GM12878 (cell line): ENCODE data around the gene ANAPC15. TPM values are rescaled to one million over a fixed set of nuclear protein-coding genes. Genes with fewer than 3 reads are reported as not detected.

Source experiments
- ATF7 ChIP-seq: fragments of 450-650 bp; IDR thresholded peaks from 2 replicates; pipeline ENCODE4 v1.6.1; 2016; ENCODE audit warnings: low read depth, mild to moderate bottlenecking
- CBX3 ChIP-seq: fragments of 200-600 bp; sonication (generic); IDR thresholded peaks from 2 replicates; pipeline ENCODE4 v1.6.1; 2016; ENCODE audit warnings: low read depth, borderline replicate concordance
- DPF2 ChIP-seq: fragments of 450-650 bp; IDR thresholded peaks from 2 replicates; pipeline ENCODE4 v1.6.1; 2017; ENCODE audit warnings: mild to moderate bottlenecking
- ETV6 ChIP-seq, 2 experiments: fragments of 450-650 bp in 1 of 2; IDR thresholded peaks in 1 of 2; conservative IDR thresholded peaks in 1 of 2; 2 replicates each; pipeline ENCODE4 v1.6.1; 2014; ENCODE audit warnings: antibody characterized with exemption in 1 of 2, borderline replicate concordance in 1 of 2, low read depth in 1 of 2, mild to moderate bottlenecking in 1 of 2, moderate library complexity in 1 of 2
- EZH2 ChIP-seq: IDR thresholded peaks from 2 replicates; pipeline ENCODE4 v1.6.1; 2012; ENCODE audit warnings: low read depth, mild to moderate bottlenecking, control low read depth, inconsistent platforms, low read length, borderline replicate concordance; ENCODE audit not compliant: control insufficient read depth
- GATAD2B ChIP-seq: fragments of 450-650 bp; conservative IDR thresholded peaks from 2 replicates; pipeline ENCODE4 v1.6.1; 2017; ENCODE audit warnings: low read depth, mild to moderate bottlenecking, moderate library complexity
- HDAC2 ChIP-seq: fragments of 200-600 bp; sonication (generic); IDR thresholded peaks from 2 replicates; pipeline ENCODE4 v1.6.1; 2017
- IKZF2 ChIP-seq, 2 experiments: fragments of 450-650 bp; IDR thresholded peaks; 2 replicates each; pipeline ENCODE4 v1.6.1; 2017; ENCODE audit warnings: mild to moderate bottlenecking in 2 of 2, moderate library complexity in 2 of 2
- JUNB ChIP-seq: IDR thresholded peaks from 2 replicates; pipeline ENCODE4 v1.6.1; 2016; ENCODE audit warnings: antibody characterized with exemption, mild to moderate bottlenecking
- JUND ChIP-seq: IDR thresholded peaks from 2 replicates; pipeline ENCODE4 v1.6.1; 2012; ENCODE audit warnings: low read depth, mild to moderate bottlenecking, low read length, improper control_type of control experiment, moderate library complexity
- MTA2 ChIP-seq: fragments of 450-650 bp; IDR thresholded peaks from 2 replicates; pipeline ENCODE4 v1.6.1; 2016; ENCODE audit warnings: low read depth, mild to moderate bottlenecking, moderate library complexity
- PML ChIP-seq: IDR thresholded peaks from 2 replicates; pipeline ENCODE4 v1.6.1; 2012; ENCODE audit warnings: low read length, inconsistent platforms
- POU2F2 ChIP-seq: IDR thresholded peaks from 3 replicates; pipeline ENCODE4 v1.6.1; 2011; ENCODE audit warnings: low read depth, mild to moderate bottlenecking, low read length, borderline replicate concordance
- SIN3A ChIP-seq: IDR thresholded peaks from 2 replicates; pipeline ENCODE4 v1.6.1; 2012; ENCODE audit warnings: low read depth, low read length, improper control_type of control experiment
- SIX5 ChIP-seq: IDR thresholded peaks from 2 replicates; pipeline ENCODE4 v1.6.1; 2011; ENCODE audit warnings: mild to moderate bottlenecking, low read depth, low read length, moderate library complexity; ENCODE audit not compliant: severe bottlenecking
- SMAD1 ChIP-seq: fragments of 450-650 bp; IDR thresholded peaks from 2 replicates; pipeline ENCODE4 v1.6.1; 2018; ENCODE audit warnings: mild to moderate bottlenecking, low read depth; ENCODE audit not compliant: partially characterized antibody
- SPI1 ChIP-seq: IDR thresholded peaks from 2 replicates; pipeline ENCODE4 v1.6.1; 2011; ENCODE audit warnings: low read depth, mild to moderate bottlenecking, low read length, moderate library complexity, borderline replicate concordance; ENCODE audit not compliant: insufficient read depth
- STAT3 ChIP-seq: IDR thresholded peaks from 2 replicates; pipeline ENCODE4 v1.6.1; 2011; ENCODE audit warnings: low read depth, low read length, improper control_type of control experiment
- TBL1XR1 ChIP-seq: IDR thresholded peaks from 2 replicates; pipeline ENCODE4 v1.6.1; 2012; ENCODE audit warnings: low read depth, low read length, improper control_type of control experiment
- TCF12 ChIP-seq: IDR thresholded peaks from 2 replicates; pipeline ENCODE4 v1.6.1; 2011; ENCODE audit warnings: low read depth, mild to moderate bottlenecking, low read length
- TCF3 ChIP-seq: IDR thresholded peaks from 2 replicates; pipeline ENCODE4 v1.6.1; 2012; ENCODE audit warnings: low read depth, mild to moderate bottlenecking, low read length, borderline replicate concordance; ENCODE audit not compliant: insufficient read depth
- ZNF207 ChIP-seq: fragments of 450-650 bp; IDR thresholded peaks from 2 replicates; pipeline ENCODE4 v1.6.1; 2014; ENCODE audit warnings: antibody characterized with exemption, mild to moderate bottlenecking, borderline replicate concordance
- ZNF24 ChIP-seq: fragments of 450-650 bp; IDR thresholded peaks from 2 replicates; pipeline ENCODE4 v1.6.1; 2017; ENCODE audit warnings: antibody characterized with exemption, mild to moderate bottlenecking
- polyA plus RNA-seq, 11 experiments: library from polyadenylated mRNA; depleted of rRNA in 4 of 11; unstranded in 6 of 11; stranded (reverse) in 5 of 11; fragments of >200 nt; fragmentation: Nextera tagmentation in 4 of 11; fragmentation: Illumina TruSeq in 1 of 11; extraction: Ambion mirVana in 4 of 11; extraction: Trizol in 1 of 11; gene quantifications; 1 replicate in 1 of 11; 2 replicates in 10 of 11; pipeline versions ENCODE4 v1.2.1 to v1.2.3, GENCODE V29; 2011 to 2016; ENCODE audit warnings: inconsistent platforms in 2 of 11, missing spikeins in 2 of 11, low read depth in 1 of 11
- total RNA-seq, 4 experiments: library from RNA; depleted of rRNA in 3 of 4; stranded (reverse); fragments of >200 nt in 3 of 4; fragmentation: Illumina TruSeq in 1 of 4; extraction: Trizol in 1 of 4; gene quantifications; 2 replicates each; pipeline versions ENCODE4 v1.2.1 to v1.2.3, GENCODE V29; 2013 to 2021
- TF ChIP-seq, protein P1 (sequence below): IDR thresholded peaks from 2 replicates; pipeline ENCODE4 v1.6.1; 2012; ENCODE audit warnings: mild to moderate bottlenecking, low read depth, low read length
- TF ChIP-seq, protein P2 (sequence below): fragments of 450-650 bp; IDR thresholded peaks from 2 replicates; pipeline ENCODE4 v1.6.1; 2016; ENCODE audit warnings: mild to moderate bottlenecking

Gene ANAPC15
- total and polyA plus RNA-seq, 10 of the 15 experiments (the other 5 are each of a cell fraction or from before 2014, with no cell fraction given), result 83.4 to 372 (median 103) TPM

DNA sequence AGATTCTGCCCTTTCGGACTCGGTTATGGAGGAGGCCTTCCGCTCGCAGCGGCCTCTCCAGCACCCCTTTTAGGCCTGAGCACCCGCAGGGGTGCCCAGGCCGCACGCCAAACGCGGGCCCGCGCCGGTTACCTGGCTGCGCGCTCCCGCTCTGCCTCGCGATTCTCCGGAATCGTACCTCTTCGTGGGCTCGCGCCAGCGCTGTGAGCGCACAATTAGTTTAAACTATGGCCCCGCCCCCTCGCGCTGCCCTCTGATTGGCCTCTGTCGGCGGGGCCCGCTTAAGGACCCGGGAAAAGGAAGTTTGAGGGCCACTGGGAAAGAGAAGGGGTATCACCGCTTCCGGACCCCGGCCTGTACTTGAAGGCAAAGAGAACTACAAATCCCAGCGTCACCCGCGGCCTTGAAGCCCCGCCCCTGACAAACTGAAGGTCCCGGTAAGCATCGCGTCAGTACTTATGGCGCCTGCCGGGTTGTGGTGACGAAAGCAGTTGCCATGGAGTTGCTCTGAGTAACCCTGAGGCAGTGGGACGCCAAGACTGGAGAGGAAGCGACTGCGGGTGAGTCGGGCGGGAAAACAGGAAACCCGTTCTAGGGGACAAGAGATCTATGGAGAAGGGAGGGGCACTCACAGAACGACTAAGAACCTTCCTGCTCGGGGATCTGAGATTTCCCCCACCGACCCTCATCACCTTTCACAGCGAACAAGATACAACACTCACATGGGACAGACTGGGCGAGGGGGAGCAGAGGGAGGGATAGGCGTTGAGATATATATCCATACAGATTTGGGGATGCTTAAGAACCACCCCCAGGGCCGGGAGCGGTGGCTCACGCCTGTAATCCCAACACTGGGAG is 31.9 kb downstream of the ANAPC15 start, which contains the start of the genes LRRC51 and NUMA1 (continued):
- TF ChIP-seq ETV6 (conservative IDR thresholded peaks at IDR 0.05 in 1 of 2, IDR thresholded peaks at IDR 0.05 in 1 of 2; ENCODE audit: borderline replicate concordance in 1 of 2, low read depth in 1 of 2) (no peak), TCF12 (0 out of 2 replicates have a peak, but pooled peaks have one; percentile 10), MTA2 (no peak), ZNF207 (no peak; the same call in 1 of the 2 replicates), SPI1 (peak; percentile 69), HDAC2 (0 out of 2 replicates have a peak, but pooled peaks have one; percentile 53), TCF3 (no peak), DPF2 (peak; percentile 13; the same call in 1 of the 2 replicates), JUNB (no peak), TBL1XR1 (no peak), GATAD2B (no peak; the same call in 1 of the 2 replicates), POU2F2 (no peak), SMAD1 (no peak), ZNF24 (peak; percentile 71), IKZF2 (IDR thresholded peaks at IDR 0.05) (peak; percentile 53 to 60), JUND (no peak), SIX5 (peak; percentile 87), SIN3A (peak; percentile 95), PML (no peak), ATF7 (peak; percentile 81), EZH2 (no peak), CBX3 (no peak), STAT3 (no peak)
- TF ChIP-seq, protein P1, sequence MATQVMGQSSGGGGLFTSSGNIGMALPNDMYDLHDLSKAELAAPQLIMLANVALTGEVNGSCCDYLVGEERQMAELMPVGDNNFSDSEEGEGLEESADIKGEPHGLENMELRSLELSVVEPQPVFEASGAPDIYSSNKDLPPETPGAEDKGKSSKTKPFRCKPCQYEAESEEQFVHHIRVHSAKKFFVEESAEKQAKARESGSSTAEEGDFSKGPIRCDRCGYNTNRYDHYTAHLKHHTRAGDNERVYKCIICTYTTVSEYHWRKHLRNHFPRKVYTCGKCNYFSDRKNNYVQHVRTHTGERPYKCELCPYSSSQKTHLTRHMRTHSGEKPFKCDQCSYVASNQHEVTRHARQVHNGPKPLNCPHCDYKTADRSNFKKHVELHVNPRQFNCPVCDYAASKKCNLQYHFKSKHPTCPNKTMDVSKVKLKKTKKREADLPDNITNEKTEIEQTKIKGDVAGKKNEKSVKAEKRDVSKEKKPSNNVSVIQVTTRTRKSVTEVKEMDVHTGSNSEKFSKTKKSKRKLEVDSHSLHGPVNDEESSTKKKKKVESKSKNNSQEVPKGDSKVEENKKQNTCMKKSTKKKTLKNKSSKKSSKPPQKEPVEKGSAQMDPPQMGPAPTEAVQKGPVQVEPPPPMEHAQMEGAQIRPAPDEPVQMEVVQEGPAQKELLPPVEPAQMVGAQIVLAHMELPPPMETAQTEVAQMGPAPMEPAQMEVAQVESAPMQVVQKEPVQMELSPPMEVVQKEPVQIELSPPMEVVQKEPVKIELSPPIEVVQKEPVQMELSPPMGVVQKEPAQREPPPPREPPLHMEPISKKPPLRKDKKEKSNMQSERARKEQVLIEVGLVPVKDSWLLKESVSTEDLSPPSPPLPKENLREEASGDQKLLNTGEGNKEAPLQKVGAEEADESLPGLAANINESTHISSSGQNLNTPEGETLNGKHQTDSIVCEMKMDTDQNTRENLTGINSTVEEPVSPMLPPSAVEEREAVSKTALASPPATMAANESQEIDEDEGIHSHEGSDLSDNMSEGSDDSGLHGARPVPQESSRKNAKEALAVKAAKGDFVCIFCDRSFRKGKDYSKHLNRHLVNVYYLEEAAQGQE, result no peak
- TF ChIP-seq, protein P2, sequence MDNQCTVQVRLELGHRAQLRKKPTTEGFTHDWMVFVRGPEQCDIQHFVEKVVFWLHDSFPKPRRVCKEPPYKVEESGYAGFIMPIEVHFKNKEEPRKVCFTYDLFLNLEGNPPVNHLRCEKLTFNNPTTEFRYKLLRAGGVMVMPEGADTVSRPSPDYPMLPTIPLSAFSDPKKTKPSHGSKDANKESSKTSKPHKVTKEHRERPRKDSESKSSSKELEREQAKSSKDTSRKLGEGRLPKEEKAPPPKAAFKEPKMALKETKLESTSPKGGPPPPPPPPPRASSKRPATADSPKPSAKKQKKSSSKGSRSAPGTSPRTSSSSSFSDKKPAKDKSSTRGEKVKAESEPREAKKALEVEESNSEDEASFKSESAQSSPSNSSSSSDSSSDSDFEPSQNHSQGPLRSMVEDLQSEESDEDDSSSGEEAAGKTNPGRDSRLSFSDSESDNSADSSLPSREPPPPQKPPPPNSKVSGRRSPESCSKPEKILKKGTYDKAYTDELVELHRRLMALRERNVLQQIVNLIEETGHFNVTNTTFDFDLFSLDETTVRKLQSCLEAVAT, result no peak
